Measurements from ENCODE around the gene TFIP11. TPM values are rescaled to one million over a fixed set of nuclear protein-coding genes. Genes with fewer than 3 reads are reported as not detected.

Gene TFIP11
- total and polyA plus RNA-seq, 10 of the 15 experiments (the other 5 are each of a cell fraction or from before 2014, with no cell fraction given), result 14.2 to 43.3 (median 31.9) TPM

- TF ChIP-seq NBN (IDR thresholded peaks at IDR 0.05), result no peak
- TF ChIP-seq SMAD1 (IDR thresholded peaks at IDR 0.05; ENCODE audit: low read depth, partially characterized antibody), result no peak
- no peak for TF ChIP-seq E2F8 (IDR thresholded peaks at IDR 0.05; ENCODE audit: low read depth, partially characterized antibody)
- TF ChIP-seq SIX5 (IDR thresholded peaks at IDR 0.05; ENCODE audit: low read depth, low read length, severe bottlenecking), result no peak
- no peak for TF ChIP-seq ZBTB40 (IDR thresholded peaks at IDR 0.05; ENCODE audit: borderline replicate concordance)
- no peak for TF ChIP-seq KLF5 (IDR thresholded peaks at IDR 0.05; ENCODE audit: partially characterized antibody)
- no peak for TF ChIP-seq ZNF207 (IDR thresholded peaks at IDR 0.05; ENCODE audit: borderline replicate concordance)
- TF ChIP-seq TBL1XR1 (IDR thresholded peaks at IDR 0.05; ENCODE audit: low read depth, low read length), result no peak
- no peak for TF ChIP-seq SUPT20H (IDR thresholded peaks at IDR 0.05; ENCODE audit: borderline replicate concordance, control insufficient read depth, low read depth, low read length)
- no peak for TF ChIP-seq CREM (IDR thresholded peaks at IDR 0.05; ENCODE audit: low read depth)
- WGBS (ENCODE audit: insufficient coverage, insufficient replicate concordance, low lambda C conversion rate, missing lambda C conversion rate), result 96% methylated on average over 23 of the region's 23 CpGs
Observed at GRCh38 chr22:26452236-26453016, 59.8 kb downstream of the TFIP11 start.

More at GRCh38 chr22:26452236-26453016, 59.8 kb downstream of the TFIP11 start:
- Histone ChIP-seq H3K9ac (ENCODE audit: control insufficient read depth, insufficient read depth, low read length) (no peak overlapping the region), H3K9me3 (replicated peaks; ENCODE audit: control insufficient read depth, insufficient read depth, low read length) (no peaks in the 10 kb centered on the region), H3K27me3 (replicated peaks in 1 of 2; ENCODE audit: control insufficient read depth in 2 of 2, insufficient read depth in 2 of 2, low read length in 1 of 2) (no peaks in the 10 kb centered on the region), H3K4me2 (ENCODE audit: control insufficient read depth, insufficient read depth) (no peak overlapping the region), H3K4me3 (no peak overlapping the region), H3K27ac (ENCODE audit: control insufficient read depth, insufficient read depth) (no peak overlapping the region), H3K79me2 (ENCODE audit: control insufficient read depth, insufficient read depth, low read length) (no peaks in the 10 kb centered on the region), H3K36me3 (ENCODE audit: control insufficient read depth in 2 of 2, insufficient read depth in 2 of 2, low read length in 1 of 2) (peaks cover 14 to 18% of the 10 kb centered on the region in 2 experiments), H4K20me1 (ENCODE audit: control insufficient read depth, insufficient read depth) (0 out of 2 replicates have a peak, but pooled peaks cover 3% of the 10 kb centered on the region), H2AFZ (ENCODE audit: control insufficient read depth, low read depth, low read length) (no peak overlapping the region), H3K4me1 (ENCODE audit: control insufficient read depth, insufficient read depth, low read length) (no peaks in the 10 kb centered on the region)
- ATAC-seq (no peak), FAIRE-seq (no peak), DNase-seq (ENCODE audit: low read depth, low spot score) (no peak)
- POLR2A ChIA-PET, result no interaction called here
- TSS peak; percentile 49 for BruUV-seq (replicated peaks)
- in situ Hi-C loops (cut with MboI) (no loop called here), intact Hi-C loops (cut with micrococcal nuclease; ENCODE audit: unreplicated experiment) (no loop called here)
- CTCF ChIA-PET, result interaction anchor here (1.0 kb wide), 2 partner anchors 9 to 26 kb away, joined by 3 read pairs; no protein-coding TSS in a partner anchor
- RAD21 ChIA-PET (ENCODE audit: unreplicated experiment), result no interaction called here
- SMC1A ChIA-PET (ENCODE audit: uncharacterized antibody, unreplicated experiment), result interaction anchor here (1.6 to 1.8 kb wide), 2 partner anchors 10 to 17 kb away, joined by 4 read pairs; no protein-coding TSS in a partner anchor

All from GM12878 (cell line).